Measurements from ENCODE around the gene CHST12. TPM values are rescaled to one million over a fixed set of nuclear protein-coding genes. Genes with fewer than 3 reads are reported as not detected.

Gene CHST12
- total RNA-seq, 2 donors from 2014 or later: 14.5 to 18.5 TPM

DNA sequence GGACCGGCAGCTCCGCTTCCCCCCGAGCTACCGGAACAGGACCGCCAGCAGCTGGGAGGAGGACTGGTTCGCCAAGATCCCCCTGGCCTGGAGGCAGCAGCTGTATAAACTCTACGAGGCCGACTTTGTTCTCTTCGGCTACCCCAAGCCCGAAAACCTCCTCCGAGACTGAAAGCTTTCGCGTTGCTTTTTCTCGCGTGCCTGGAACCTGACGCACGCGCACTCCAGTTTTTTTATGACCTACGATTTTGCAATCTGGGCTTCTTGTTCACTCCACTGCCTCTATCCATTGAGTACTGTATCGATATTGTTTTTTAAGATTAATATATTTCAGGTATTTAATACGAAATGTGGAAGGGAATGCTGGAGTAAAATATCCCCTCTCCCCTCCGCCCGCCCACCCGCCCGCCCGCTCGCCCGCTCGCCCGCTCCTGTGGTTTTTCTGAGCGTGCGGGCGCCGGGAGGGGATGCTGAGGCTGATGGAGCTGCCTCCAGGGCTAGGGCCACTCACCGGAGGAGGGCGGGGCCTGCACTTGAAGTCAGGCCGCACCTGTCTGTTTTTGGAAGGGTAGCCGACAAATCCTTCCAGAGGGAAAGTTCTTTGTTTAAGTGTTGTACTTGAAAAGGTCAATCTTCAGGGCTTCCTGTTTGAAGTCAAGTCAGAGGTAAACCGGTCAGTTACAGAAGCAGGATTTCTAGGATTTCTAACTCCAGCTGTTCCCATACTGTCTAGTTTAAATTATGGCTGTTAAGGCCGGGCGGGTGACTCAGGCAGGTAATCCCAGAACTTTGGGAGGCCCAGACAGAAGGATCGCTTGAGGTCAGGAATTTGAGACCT is 30.5 kb downstream of the CHST12 start:
- H3K4me3 Mint-ChIP-seq: no peak overlapping the region
- Histone ChIP-seq H3K27me3 (ENCODE audit: control insufficient read depth, insufficient read depth, low read length, poor library complexity, severe bottlenecking) (no peaks in the 10 kb centered on the region), H3K4me1 (ENCODE audit: control insufficient read depth, insufficient read depth, low read length) (no peaks in the 10 kb centered on the region), H3K9me3 (ENCODE audit: control insufficient read depth, low read length) (peaks cover 14% of the 10 kb centered on the region), H3K9ac (ENCODE audit: extremely low read depth, low read length, poor library complexity, severe bottlenecking) (no peak overlapping the region), H3K36me3 (ENCODE audit: control insufficient read depth, insufficient read depth, low read length) (no peaks in the 10 kb centered on the region), H3K27ac (ENCODE audit: low read depth, low read length) (no peak overlapping the region), H3K4me3 (ENCODE audit: low read length) (no peak overlapping the region)
- peaks cover 42% of the 10 kb centered on the region for H3K36me3 Mint-ChIP-seq (ENCODE audit: low read depth)
- no peak overlapping the region for H3K27ac Mint-ChIP-seq
- TF ChIP-seq, protein P1, sequence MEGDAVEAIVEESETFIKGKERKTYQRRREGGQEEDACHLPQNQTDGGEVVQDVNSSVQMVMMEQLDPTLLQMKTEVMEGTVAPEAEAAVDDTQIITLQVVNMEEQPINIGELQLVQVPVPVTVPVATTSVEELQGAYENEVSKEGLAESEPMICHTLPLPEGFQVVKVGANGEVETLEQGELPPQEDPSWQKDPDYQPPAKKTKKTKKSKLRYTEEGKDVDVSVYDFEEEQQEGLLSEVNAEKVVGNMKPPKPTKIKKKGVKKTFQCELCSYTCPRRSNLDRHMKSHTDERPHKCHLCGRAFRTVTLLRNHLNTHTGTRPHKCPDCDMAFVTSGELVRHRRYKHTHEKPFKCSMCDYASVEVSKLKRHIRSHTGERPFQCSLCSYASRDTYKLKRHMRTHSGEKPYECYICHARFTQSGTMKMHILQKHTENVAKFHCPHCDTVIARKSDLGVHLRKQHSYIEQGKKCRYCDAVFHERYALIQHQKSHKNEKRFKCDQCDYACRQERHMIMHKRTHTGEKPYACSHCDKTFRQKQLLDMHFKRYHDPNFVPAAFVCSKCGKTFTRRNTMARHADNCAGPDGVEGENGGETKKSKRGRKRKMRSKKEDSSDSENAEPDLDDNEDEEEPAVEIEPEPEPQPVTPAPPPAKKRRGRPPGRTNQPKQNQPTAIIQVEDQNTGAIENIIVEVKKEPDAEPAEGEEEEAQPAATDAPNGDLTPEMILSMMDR (conservative IDR thresholded peaks at IDR 0.05): no peak
- H3K9me3 Mint-ChIP-seq: peaks cover 19% of the 10 kb centered on the region
- no peaks in the 10 kb centered on the region for H3K4me1 Mint-ChIP-seq
- H3K27me3 Mint-ChIP-seq (ENCODE audit: insufficient read depth): no peaks in the 10 kb centered on the region
- 93 to 96% methylated on average over 21 to 42 of the region's 42 CpGs for WGBS, 2 experiments (ENCODE audit: insufficient coverage in 1 of 2, insufficient read length in 1 of 2)
- no peak for DNase-seq

DNA sequence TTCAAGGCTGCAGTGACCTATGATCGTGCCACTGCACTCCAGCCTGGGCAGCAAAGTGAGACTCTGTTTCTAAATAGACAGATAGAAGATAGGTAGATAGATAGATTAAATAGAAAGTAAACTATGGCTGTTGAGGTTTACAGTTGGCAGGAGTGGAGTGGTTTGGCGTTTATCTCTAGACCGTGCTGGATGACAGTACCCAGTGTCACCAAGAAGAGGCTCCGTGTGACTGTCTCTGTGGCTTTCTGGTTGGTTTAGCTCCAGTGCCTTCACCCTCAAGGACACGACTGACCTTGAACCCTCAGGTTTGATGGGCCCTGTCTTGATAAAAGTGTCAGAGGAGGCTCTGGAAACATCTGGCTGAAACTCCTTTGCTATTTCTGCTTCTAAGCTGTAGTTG is 31.7 kb downstream of the CHST12 start:
- H3K9me3 Mint-ChIP-seq: peaks cover 11% of the 10 kb centered on the region
- H3K36me3 Mint-ChIP-seq (ENCODE audit: low read depth): peaks cover 40% of the 10 kb centered on the region
- Histone ChIP-seq H3K4me1 (ENCODE audit: control insufficient read depth, insufficient read depth, low read length) (no peaks in the 10 kb centered on the region), H3K4me3 (ENCODE audit: low read length) (no peak overlapping the region), H3K27ac (ENCODE audit: low read depth, low read length) (no peak overlapping the region), H3K9ac (ENCODE audit: extremely low read depth, low read length, poor library complexity, severe bottlenecking) (no peak overlapping the region), H3K27me3 (ENCODE audit: control insufficient read depth, insufficient read depth, low read length, poor library complexity, severe bottlenecking) (no peaks in the 10 kb centered on the region), H3K36me3 (ENCODE audit: control insufficient read depth, insufficient read depth, low read length) (no peaks in the 10 kb centered on the region), H3K9me3 (ENCODE audit: control insufficient read depth, low read length) (peaks cover 5% of the 10 kb centered on the region)
- H3K4me1 Mint-ChIP-seq: no peaks in the 10 kb centered on the region
- no peak overlapping the region for H3K27ac Mint-ChIP-seq
- no peak overlapping the region for H3K4me3 Mint-ChIP-seq
- 93 to 96% methylated on average over 5 of the region's 5 CpGs for WGBS, 2 experiments (ENCODE audit: insufficient coverage in 1 of 2, insufficient read length in 1 of 2)
- DNase-seq: no peak
- TF ChIP-seq, protein P1 (conservative IDR thresholded peaks at IDR 0.05): no peak
- H3K27me3 Mint-ChIP-seq (ENCODE audit: insufficient read depth): no peaks in the 10 kb centered on the region

DNA sequence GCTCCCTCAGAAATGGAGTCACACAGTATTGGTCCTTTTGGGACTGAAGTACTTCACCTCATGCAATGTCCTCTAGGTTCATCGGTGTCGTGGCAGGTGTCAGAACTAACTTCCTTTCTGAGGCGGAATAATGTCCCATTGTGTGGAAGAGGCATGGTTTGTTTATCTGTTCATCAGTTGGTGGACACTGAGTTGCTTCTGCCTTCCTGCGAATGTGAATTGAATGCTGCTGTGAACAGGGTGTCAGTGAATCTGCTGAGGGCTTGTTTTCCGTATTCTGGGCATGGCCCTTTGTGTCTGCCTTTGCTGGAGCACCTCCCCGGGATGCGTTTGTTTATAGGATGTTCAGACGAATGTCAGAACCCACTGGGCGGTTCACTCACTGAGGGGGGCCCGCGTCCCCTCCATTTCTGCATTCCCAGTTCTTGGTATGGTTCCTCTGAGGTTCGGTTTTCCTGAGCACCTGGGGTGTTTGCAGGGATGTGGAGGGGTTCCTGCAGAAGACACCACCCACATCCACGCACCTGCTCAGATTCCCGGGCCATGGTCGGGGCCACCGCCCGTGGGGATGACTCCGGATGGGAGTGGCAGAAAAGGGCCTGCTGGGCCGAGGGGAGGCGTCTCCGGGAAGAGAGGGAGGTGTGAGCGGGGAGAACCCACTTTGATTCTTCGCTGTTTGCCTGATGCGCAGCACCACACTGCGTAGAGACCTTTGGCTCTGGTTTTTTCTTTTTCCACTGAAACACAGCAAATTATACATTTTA is 33.1 kb downstream of the CHST12 start:
- DNase-seq: no peak
- Histone ChIP-seq H3K27ac (ENCODE audit: low read depth, low read length) (no peak overlapping the region), H3K27me3 (ENCODE audit: control insufficient read depth, insufficient read depth, low read length, poor library complexity, severe bottlenecking) (no peaks in the 10 kb centered on the region), H3K36me3 (ENCODE audit: control insufficient read depth, insufficient read depth, low read length) (no peaks in the 10 kb centered on the region), H3K4me3 (ENCODE audit: low read length) (no peak overlapping the region), H3K9me3 (ENCODE audit: control insufficient read depth, low read length) (no peaks in the 10 kb centered on the region), H3K9ac (ENCODE audit: extremely low read depth, low read length, poor library complexity, severe bottlenecking) (no peak overlapping the region), H3K4me1 (ENCODE audit: control insufficient read depth, insufficient read depth, low read length) (no peaks in the 10 kb centered on the region)
- Mint-ChIP-seq H3K4me1 (no peaks in the 10 kb centered on the region), H3K36me3 (ENCODE audit: low read depth) (peaks cover 34% of the 10 kb centered on the region), H3K4me3 (no peak overlapping the region), H3K27ac (peak overlapping the region; percentile 1), H3K9me3 (no peaks in the 10 kb centered on the region), H3K27me3 (ENCODE audit: insufficient read depth) (no peaks in the 10 kb centered on the region)
- WGBS, 2 experiments (ENCODE audit: insufficient coverage in 1 of 2, insufficient read length in 1 of 2): 93 to 95% methylated on average over 14 to 25 of the region's 25 CpGs
- TF ChIP-seq, protein P1 (conservative IDR thresholded peaks at IDR 0.05): no peak
